ENCODE data around the gene PNPLA2.

PNPLA2 gene

GRCh38 chr11:846496-847098 lies 27.9 kb downstream of the PNPLA2 start:
- DNase-seq = no peak

GRCh38 chr11:847876-848275 lies 29.2 kb downstream of the PNPLA2 start:
- no peak for DNase-seq

- DNase-seq = no peak
Observed at GRCh38 chr11:848380-848931, 29.7 kb downstream of the PNPLA2 start.

- DNase-seq = no peak
Observed at GRCh38 chr11:849104-849824, 30.6 kb downstream of the PNPLA2 start.

DNA sequence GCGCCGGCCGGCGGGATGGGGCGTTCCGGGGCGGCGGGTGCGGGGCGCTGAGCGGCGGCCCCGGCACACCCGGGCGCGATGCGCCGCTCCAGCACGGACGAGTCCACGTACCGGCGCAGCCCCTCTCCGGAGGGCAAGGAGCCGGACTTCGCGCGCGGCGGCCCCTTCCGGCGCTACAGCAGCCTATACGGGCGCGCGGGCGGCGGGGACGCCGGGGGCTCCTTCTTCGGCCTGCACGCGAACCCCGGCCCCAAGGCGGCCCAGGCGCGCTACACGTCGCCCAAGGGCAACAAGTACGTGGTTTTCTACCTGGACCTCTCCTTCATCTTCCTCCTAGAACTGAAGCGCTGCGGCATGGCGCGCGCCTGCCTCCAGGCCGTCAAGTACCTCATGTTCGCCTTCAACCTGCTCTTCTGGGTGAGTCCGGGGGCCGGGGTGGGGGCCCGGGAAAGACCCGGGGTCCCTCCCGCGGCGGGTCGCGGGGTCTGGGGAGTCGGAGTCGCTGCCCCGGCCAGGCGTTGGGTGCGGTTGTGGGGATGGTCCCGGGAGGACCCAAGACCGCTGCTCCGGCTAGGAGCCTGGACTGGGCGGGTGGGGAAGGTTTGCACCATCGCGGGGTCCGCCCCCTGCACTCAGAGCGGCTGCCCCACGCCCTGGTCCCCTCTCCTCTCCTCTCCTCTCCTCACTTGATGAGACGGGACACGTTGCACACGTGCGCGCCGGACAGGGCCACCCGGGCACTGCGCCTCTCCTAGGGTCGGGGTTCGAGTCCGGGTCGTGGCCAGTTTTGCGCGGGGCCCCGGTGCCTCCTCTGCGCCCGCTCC lies 31.4 kb downstream of the PNPLA2 start:
- no peak for DNase-seq

DNA sequence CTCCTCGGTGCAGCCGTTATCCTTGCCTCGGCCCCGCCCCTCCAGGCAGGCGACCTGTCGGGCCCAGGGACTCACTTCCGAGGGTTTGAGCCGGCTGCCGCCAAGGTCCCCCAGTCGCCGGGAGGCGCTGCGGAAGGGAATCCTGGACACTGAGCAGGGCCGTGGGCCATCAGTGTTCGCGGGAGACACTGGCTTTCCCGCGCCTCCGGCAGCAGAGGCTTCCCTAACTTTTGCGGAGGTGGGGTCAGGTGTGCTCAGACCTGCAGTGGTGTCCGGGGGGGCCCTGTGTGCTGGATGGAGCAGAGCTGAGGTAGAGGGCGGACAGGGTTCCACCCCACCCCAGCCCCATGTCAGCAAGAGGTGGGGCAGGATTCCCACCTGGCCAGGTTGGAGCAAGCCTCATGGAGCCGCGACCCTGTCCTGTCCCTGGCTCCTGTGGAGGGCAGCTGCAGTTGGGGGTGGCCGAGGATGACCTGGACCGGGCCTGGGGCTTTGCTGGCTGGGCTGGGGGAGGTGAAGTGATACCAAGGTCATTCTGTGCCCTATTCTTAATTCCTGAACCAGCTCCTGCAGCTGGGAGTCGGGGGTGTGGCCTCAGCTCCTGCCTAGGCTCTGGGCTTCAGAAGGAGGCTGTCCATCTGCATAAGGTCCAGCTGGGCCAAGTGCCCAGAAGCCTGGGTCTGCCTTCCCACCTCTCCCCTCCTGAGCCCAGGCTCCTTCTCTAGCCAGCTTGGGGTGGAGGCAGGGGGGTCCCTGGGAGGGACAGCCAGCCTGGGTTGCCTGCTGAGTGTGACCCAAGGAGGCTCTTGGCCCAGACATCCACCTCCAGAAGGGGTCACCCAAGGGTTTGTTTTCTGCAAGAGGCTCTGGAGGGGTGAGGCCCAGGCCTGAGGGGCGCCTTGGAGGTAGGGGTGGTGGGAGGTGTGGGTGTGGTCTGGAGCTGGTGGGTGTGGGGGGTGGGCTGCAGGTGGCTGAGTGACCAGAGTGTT lies 32.4 kb downstream of the PNPLA2 start:
- DNase-seq = no peak

GRCh38 chr11:852762-853161 lies 34.0 kb downstream of the PNPLA2 start:
- no peak for DNase-seq

GRCh38 chr11:853682-854448 lies 35.2 kb downstream of the PNPLA2 start:
- no peak for DNase-seq

- no peak for DNase-seq
Observed at GRCh38 chr11:854601-855329, 36.1 kb downstream of the PNPLA2 start.

- DNase-seq = no peak
Observed at GRCh38 chr11:855330-855674, 36.6 kb downstream of the PNPLA2 start.

DNA sequence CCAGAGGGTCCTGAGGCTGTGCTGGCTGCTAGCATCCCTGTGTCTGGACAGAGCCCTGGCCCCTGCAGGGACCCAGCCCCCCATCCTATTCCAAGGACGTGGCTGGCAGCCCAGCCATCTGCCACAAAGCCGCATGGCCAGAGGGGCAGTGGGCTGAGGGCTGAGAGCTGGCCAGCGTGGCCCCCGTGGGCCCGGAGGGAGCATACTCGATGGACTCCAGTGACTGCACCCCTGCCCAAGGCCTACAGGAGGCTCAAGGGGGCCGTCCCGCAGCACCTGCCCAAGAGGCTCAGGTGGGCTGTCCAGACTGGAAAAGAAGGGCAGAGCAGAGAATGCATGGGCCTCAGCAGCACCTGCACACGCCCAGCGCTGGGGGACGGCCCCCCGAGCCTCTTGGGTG lies 37.1 kb downstream of the PNPLA2 start:
- DNase-seq = no peak

- DNase-seq = no peak
Observed at GRCh38 chr11:856397-856796, 37.7 kb downstream of the PNPLA2 start.

GRCh38 chr11:858053-858761 lies 39.5 kb downstream of the PNPLA2 start:
- no peak for DNase-seq

DNA sequence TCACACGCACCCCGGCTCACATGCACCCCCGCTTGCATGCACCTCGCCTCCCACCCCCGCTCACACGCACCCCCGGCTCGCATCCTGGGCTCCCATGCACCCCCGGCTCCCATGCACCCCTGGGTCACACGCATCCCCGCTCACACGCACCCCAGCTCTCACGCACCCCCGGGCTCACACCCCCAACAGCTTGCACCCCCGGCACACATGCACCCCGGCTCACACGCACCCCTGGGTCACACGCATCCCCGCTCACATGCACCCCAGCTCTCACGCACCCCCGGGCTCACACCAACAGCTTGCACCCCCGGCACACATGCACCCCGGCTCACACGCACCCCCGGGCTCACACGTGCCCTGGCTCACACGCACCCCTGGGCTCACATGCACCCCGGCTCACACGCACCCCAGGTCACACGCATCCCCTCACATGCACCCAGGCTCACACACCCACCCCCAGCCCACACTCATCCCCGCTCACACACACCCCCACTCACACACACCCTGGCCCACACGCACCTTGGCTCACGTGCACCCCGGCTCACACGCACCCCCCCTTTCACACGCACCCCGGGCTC lies 40.1 kb downstream of the PNPLA2 start:
- DNase-seq = no peak

GRCh38 chr11:859394-860131 lies 40.8 kb downstream of the PNPLA2 start:
- peak; percentile 77 for DNase-seq

- DNase-seq = no peak
Observed at GRCh38 chr11:860234-861104, 41.8 kb downstream of the PNPLA2 start.

DNA sequence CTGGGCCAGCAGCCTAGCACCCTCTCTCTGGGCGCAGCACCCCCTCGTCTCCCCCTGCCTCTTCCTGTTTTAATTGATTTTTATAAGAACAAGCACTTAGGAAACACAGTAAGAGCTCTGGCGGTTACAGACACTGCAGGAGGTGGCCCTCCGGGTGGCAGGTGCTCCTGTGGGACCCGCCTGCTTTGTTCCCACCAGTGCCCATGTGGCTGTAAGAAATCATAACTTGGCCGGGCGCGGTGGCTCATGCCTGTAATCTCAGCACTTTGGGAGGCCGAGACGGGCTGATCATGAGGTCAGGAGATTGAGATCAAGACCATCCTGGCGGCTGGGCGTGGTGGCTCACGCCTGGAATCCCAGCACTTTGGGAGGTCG lies 42.4 kb downstream of the PNPLA2 start:
- DNase-seq = no peak

DNA sequence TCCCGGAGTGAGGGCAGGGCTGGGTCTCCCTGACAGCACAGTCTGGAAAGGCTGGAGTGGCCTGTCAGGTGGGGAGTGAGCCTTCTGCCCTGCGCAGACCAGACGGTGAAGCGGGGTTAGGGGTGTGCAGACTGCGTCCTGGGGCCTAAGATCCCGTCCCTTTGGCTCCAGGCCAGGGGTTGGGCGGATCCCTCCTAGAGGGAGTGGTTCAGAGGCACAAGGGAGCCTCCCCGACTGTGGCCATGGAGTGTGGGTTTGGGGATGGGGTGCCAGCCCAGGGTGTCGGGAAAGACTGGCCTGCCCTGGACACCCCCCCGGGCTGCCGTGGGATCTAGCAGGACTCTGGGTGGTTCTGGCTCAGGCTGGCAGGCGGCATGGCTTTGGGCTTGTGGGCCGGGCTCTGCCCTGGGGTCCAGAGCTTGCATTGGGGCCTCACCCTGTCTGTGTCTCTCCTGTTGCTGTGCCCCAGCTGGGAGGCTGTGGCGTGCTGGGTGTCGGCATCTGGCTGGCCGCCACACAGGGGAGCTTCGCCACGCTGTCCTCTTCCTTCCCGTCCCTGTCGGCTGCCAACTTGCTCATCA lies 43.5 kb downstream of the PNPLA2 start:
- no peak for DNase-seq

Data from NCI-H2029 (cell line).